MCF 10A (cell line): ENCODE results near the gene CFC1B. TPM values are rescaled to one million over a fixed set of nuclear protein-coding genes. Genes with fewer than 3 reads are reported as not detected.

Experiments used
- total RNA-seq: library from RNA; stranded (reverse); gene quantifications from 2 replicates; pipeline ENCODE4 v1.2.3, GENCODE V29; 2022

Gene CFC1B
- total RNA-seq, 1 experiment from 2014 or later: not detected

Other genes starting within 250 kb of the CFC1B start
- gene IMP4, start 178.3 kb upstream of the CFC1B start, total RNA-seq: 99.8 and 144 TPM in 2 replicates
- gene PTPN18, start 165.2 kb upstream of the CFC1B start, total RNA-seq: 34.4 and 43.1 TPM in 2 replicates
- not detected in 2 replicates for gene POTEI, start 11.9 kb upstream of the CFC1B start, total RNA-seq
- gene CFC1, start 78.4 kb downstream of the CFC1B start, total RNA-seq: not detected in 2 replicates
- gene POTEJ, start 90.2 kb downstream of the CFC1B start, total RNA-seq: not detected in 2 replicates
- gene GPR148, start 207.8 kb downstream of the CFC1B start, total RNA-seq: not detected in 2 replicates
- not detected in 2 replicates for gene AMER3, start 234.3 kb downstream of the CFC1B start, total RNA-seq